PC-3 (cell line): ENCODE measurements around the gene CD160. TPM values are rescaled to one million over a fixed set of nuclear protein-coding genes. Genes with fewer than 3 reads are reported as not detected.

Experiments
- ATAC-seq: fragments of 200-7000 bp; cut with Tn5 transposase; 2 replicates; pipeline ENCODE4 v1.9.1; 2020; ENCODE audit warnings: mild to moderate bottlenecking, moderate library complexity
- BruUV-seq: library from RNA; stranded (reverse); fragments of 400-500 nt; replicated peaks from 2 replicates; lab custom pipeline; 2021; lab: Mats Ljungman, UMichigan
- CTCF ChIA-PET: fragments of 300-600 bp; sonication (Branson Sonifier 250); formaldehyde crosslinking; loops from one replicate; lab custom pipeline; 2022; ENCODE audit warnings: antibody characterized with exemption; lab: Charles Lee
- POLR2A ChIA-PET: fragments of 300-600 bp; sonication (Branson Sonifier 250); formaldehyde crosslinking; loops from one replicate; lab custom pipeline; 2022; ENCODE audit warnings: antibody characterized with exemption; ENCODE audit not compliant: unreplicated experiment; lab: Charles Lee
- DNase-seq: peaks from one replicate; pipeline ENCODE4 v3.0.0-alpha.2; 2015
- H2AFZ ChIP-seq: fragments of 300-600 bp; sonication (generic); 2 replicates; pipeline ENCODE4 v1.6.0; 2016; ENCODE audit warnings: antibody characterized with exemption, low read length
- H3F3A ChIP-seq: fragments of 300-600 bp; sonication (generic); one replicate; pipeline ENCODE4 v1.6.0; 2017; ENCODE audit warnings: antibody characterized with exemption, low read length, control low read depth, mild to moderate bottlenecking; ENCODE audit not compliant: unreplicated experiment
- H3K27ac ChIP-seq: fragments of 300-600 bp; sonication (generic); 2 replicates; pipeline ENCODE4 v1.5.1; 2016; ENCODE audit warnings: mild to moderate bottlenecking, low read length
- H3K27me3 ChIP-seq: fragments of 300-600 bp; sonication (generic); 2 replicates; pipeline ENCODE4 v1.6.1; 2016; ENCODE audit warnings: low read length, mixed read lengths
- H3K36me3 ChIP-seq: fragments of 300-600 bp; sonication (generic); 2 replicates; pipeline ENCODE4 v1.6.1; 2016; ENCODE audit warnings: low read depth, mixed run types, low read length, mixed read lengths
- H3K4me1 ChIP-seq: fragments of 300-600 bp; sonication (generic); 2 replicates; pipeline ENCODE4 v1.5.1; 2016; ENCODE audit warnings: low read length; ENCODE audit not compliant: insufficient read depth
- H3K4me2 ChIP-seq: fragments of 300-600 bp; sonication (generic); 2 replicates; pipeline ENCODE4 v1.6.0; 2016; ENCODE audit warnings: low read length
- H3K4me3 ChIP-seq: fragments of 300-600 bp; sonication (generic); 2 replicates; pipeline ENCODE4 v1.5.1; 2016; ENCODE audit warnings: mild to moderate bottlenecking, low read length, mixed read lengths
- H3K79me2 ChIP-seq: fragments of 300-600 bp; sonication (generic); 2 replicates; pipeline ENCODE4 v1.6.1; 2017; ENCODE audit warnings: low read length, mixed read lengths
- H3K9ac ChIP-seq: fragments of 300-600 bp; sonication (generic); 2 replicates; pipeline ENCODE4 v1.6.0; 2016; ENCODE audit warnings: mild to moderate bottlenecking, low read length
- H3K9me2 ChIP-seq: fragments of 300-600 bp; sonication (generic); replicated peaks from 2 replicates; pipeline ENCODE4 v1.6.1; 2016; ENCODE audit warnings: mixed run types, low read length, mixed read lengths
- H3K9me3 ChIP-seq: fragments of 300-600 bp; sonication (generic); 2 replicates; pipeline ENCODE4 v1.6.1; 2016; ENCODE audit warnings: low read length, mixed read lengths
- H4K20me1 ChIP-seq: fragments of 300-600 bp; sonication (generic); 2 replicates; pipeline ENCODE4 v1.6.1; 2016; ENCODE audit warnings: low read length, mixed read lengths
- EZH2 ChIP-seq: fragments of 300-600 bp; sonication (generic); IDR thresholded peaks from one replicate; pipeline ENCODE4 v1.6.1; 2017; ENCODE audit warnings: antibody characterized with exemption, mild to moderate bottlenecking, low read length; ENCODE audit not compliant: unreplicated experiment
- EZH2phosphoT487 ChIP-seq: fragments of 300-600 bp; sonication (generic); IDR thresholded peaks from 2 replicates; pipeline ENCODE4 v1.6.1; 2018; ENCODE audit warnings: mild to moderate bottlenecking, antibody characterized with exemption, low read length, borderline replicate concordance
- intact Hi-C: fragments of 100-400 bp; cut with micrococcal nuclease; formaldehyde crosslinking; loops from 2 replicates; pipeline ENCODE4 v1.9.0; 2023
- total RNA-seq: library from RNA; depleted of rRNA; stranded (reverse); fragments of >200 nt; gene quantifications from 2 replicates; pipeline ENCODE4 v1.2.3, GENCODE V29; 2014
- TF ChIP-seq, protein P1 (sequence below): fragments of 300-600 bp; sonication (generic); conservative IDR thresholded peaks from 2 replicates; pipeline ENCODE4 v1.5.1; 2017; ENCODE audit warnings: antibody characterized with exemption, low read depth, mild to moderate bottlenecking, low read length

CD160 gene
- total RNA-seq, 1 experiment from 2014 or later, result not detected

DNA sequence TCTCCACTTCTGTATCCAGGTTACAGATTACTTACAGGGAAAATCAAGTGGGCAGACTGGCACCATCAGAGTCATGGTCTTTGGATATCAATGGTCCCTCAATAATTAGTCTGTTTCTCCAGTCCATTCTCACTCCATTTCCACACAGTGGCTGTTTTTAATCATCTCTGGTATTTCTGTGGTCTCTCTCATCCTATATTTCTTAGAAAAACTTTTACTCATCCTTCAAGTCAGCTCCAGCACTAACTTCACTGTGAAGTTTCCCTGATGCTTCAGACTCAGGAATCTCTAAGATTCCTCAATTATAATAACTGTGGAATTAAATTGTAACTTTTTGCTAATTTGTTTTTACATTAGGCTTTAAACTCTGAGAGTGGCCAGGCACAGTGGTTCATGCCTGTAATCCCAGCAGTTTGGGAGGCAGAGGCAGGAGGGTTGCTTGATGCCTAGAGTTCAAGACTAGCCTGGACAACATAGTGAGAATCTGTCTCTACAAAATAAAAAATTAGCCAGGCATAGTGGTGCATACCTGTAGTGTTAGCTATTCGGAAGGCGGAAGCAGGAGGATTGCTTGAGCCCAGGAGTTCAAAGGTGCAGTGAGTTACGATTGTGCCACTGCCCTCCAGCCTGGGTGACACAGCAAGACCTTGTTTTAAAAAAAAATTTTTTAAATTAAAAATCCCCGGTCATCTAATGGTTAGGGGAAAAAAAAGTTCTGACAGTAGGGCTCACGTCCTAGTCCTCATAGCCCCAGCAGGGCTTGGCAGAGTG lies 10.6 kb downstream of the CD160 start:
- no TSS peak for BruUV-seq
- no peaks in the 10 kb centered on the region for H3F3A ChIP-seq
- H3K9me3 ChIP-seq, result no peaks in the 10 kb centered on the region
- TF ChIP-seq EZH2 (no peak), EZH2phosphoT487 (no peak)
- TF ChIP-seq, protein P1, sequence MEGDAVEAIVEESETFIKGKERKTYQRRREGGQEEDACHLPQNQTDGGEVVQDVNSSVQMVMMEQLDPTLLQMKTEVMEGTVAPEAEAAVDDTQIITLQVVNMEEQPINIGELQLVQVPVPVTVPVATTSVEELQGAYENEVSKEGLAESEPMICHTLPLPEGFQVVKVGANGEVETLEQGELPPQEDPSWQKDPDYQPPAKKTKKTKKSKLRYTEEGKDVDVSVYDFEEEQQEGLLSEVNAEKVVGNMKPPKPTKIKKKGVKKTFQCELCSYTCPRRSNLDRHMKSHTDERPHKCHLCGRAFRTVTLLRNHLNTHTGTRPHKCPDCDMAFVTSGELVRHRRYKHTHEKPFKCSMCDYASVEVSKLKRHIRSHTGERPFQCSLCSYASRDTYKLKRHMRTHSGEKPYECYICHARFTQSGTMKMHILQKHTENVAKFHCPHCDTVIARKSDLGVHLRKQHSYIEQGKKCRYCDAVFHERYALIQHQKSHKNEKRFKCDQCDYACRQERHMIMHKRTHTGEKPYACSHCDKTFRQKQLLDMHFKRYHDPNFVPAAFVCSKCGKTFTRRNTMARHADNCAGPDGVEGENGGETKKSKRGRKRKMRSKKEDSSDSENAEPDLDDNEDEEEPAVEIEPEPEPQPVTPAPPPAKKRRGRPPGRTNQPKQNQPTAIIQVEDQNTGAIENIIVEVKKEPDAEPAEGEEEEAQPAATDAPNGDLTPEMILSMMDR, result no peak
- H4K20me1 ChIP-seq, result no peaks in the 10 kb centered on the region
- no peak overlapping the region for H3K4me2 ChIP-seq
- H3K9me2 ChIP-seq, result no peaks in the 10 kb centered on the region
- H2AFZ ChIP-seq, result no peak overlapping the region
- intact Hi-C loops, result loop anchor here (10.0 kb wide), 1 partner anchor 285 kb away; no protein-coding TSS in a partner anchor
- H3K79me2 ChIP-seq, result no peaks in the 10 kb centered on the region
- POLR2A ChIA-PET, result no interaction called here
- ATAC-seq (no peak), DNase-seq (no peak)
- CTCF ChIA-PET, result interaction anchor here (0.6 kb wide), 1 partner anchor 51 kb away, joined by 3 read pairs; no protein-coding TSS in a partner anchor
- H3K4me3 ChIP-seq, result no peak overlapping the region
- H3K9ac ChIP-seq, result no peak overlapping the region
- H3K27ac ChIP-seq, result no peak overlapping the region
- peaks cover 9% of the 10 kb centered on the region; the same call in 1 of the 2 replicates for H3K4me1 ChIP-seq
- H3K36me3 ChIP-seq, result no peaks in the 10 kb centered on the region
- no peaks in the 10 kb centered on the region for H3K27me3 ChIP-seq

DNA sequence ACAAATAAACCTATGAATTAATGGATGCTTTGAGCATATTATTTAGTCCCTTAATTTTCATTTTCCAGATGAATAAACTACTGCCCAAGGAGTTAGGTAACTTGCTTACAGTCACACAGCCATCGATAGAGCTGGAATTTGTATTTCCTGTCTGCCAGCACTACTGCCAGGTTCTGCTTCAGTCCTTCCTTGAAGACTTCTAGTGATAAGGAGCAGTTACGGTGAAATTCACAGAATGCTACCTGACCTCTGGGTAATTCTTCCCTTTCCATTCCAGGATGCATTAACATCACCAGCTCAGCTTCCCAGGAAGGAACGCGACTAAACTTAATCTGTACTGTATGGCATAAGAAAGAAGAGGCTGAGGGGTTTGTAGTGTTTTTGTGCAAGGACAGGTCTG lies 11.2 kb downstream of the CD160 start:
- peaks cover 9% of the 10 kb centered on the region; the same call in 1 of the 2 replicates for H3K4me1 ChIP-seq
- TF ChIP-seq EZH2 (no peak), EZH2phosphoT487 (no peak)
- TF ChIP-seq, protein P1, result no peak
- H3K9me3 ChIP-seq, result no peaks in the 10 kb centered on the region
- no peaks in the 10 kb centered on the region for H3K79me2 ChIP-seq
- ATAC-seq (no peak), DNase-seq (no peak)
- no peaks in the 10 kb centered on the region for H3F3A ChIP-seq
- intact Hi-C loops, result no loop called here
- H3K9ac ChIP-seq, result no peak overlapping the region
- H3K27ac ChIP-seq, result no peak overlapping the region
- H3K4me2 ChIP-seq, result no peak overlapping the region
- H4K20me1 ChIP-seq, result no peaks in the 10 kb centered on the region
- CTCF ChIA-PET, result no interaction called here
- no peak overlapping the region for H3K4me3 ChIP-seq
- H3K27me3 ChIP-seq, result no peaks in the 10 kb centered on the region
- BruUV-seq, result no TSS peak
- POLR2A ChIA-PET, result no interaction called here
- no peaks in the 10 kb centered on the region for H3K9me2 ChIP-seq
- H3K36me3 ChIP-seq, result no peaks in the 10 kb centered on the region
- no peak overlapping the region for H2AFZ ChIP-seq

DNA sequence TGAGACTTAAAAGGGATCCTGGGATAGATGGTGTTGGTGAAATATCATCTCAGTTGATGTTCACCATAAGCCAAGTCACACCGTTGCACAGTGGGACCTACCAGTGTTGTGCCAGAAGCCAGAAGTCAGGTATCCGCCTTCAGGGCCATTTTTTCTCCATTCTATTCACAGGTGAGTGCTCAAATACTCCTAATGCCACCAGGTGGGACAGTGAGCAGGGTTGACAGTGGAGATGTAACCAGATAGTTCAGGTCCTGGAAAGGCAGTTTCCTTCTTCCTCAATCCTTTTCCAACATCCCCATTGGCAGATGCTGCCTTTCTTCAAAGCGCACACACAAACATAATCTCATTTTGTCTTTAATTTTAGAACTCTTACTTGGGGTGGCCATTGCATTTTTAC lies 11.6 kb downstream of the CD160 start:
- H3K9me3 ChIP-seq, result no peaks in the 10 kb centered on the region
- no peak overlapping the region for H3K9ac ChIP-seq
- ChIA-PET CTCF (no interaction called here), POLR2A (no interaction called here)
- no peaks in the 10 kb centered on the region for H4K20me1 ChIP-seq
- TF ChIP-seq, protein P1, result peak; percentile 59
- TF ChIP-seq EZH2phosphoT487, result no peak
- TF ChIP-seq EZH2, result no peak
- no TSS peak for BruUV-seq
- H3K4me3 ChIP-seq, result no peak overlapping the region
- H3K79me2 ChIP-seq, result no peaks in the 10 kb centered on the region
- no peaks in the 10 kb centered on the region for H3K36me3 ChIP-seq
- H3K9me2 ChIP-seq, result no peaks in the 10 kb centered on the region
- no peak overlapping the region for H3K27ac ChIP-seq
- H3F3A ChIP-seq, result no peaks in the 10 kb centered on the region
- H3K4me1 ChIP-seq, result peaks cover 12% of the 10 kb centered on the region
- H3K4me2 ChIP-seq, result no peak overlapping the region
- H2AFZ ChIP-seq, result no peak overlapping the region
- ATAC-seq, result peak; percentile 55
- intact Hi-C loops, result no loop called here
- DNase-seq, result peak; percentile 56
- no peaks in the 10 kb centered on the region for H3K27me3 ChIP-seq
